Neutrophil (primary cell): ENCODE measurements around the gene C1QBP.

Experiments used
- H3K27ac ChIP-seq: fragments of 200-600 bp; sonication (generic); 2 replicates; pipeline ENCODE4 v1.5.1; 2016; ENCODE audit warnings: mild to moderate bottlenecking, moderate library complexity
- H3K27me3 ChIP-seq: fragments of 200-600 bp; sonication (generic); 2 replicates; pipeline ENCODE4 v1.6.0; 2016; ENCODE audit warnings: mild to moderate bottlenecking
- H3K36me3 ChIP-seq: fragments of 200-600 bp; sonication (generic); 2 replicates; pipeline ENCODE4 v1.5.1; 2017
- H3K4me1 ChIP-seq, 2 experiments: fragments of 200-600 bp in 1 of 2; sonication (generic) in 1 of 2; 1 replicate in 1 of 2; 2 replicates in 1 of 2; pipeline versions ENCODE4 v1.5.1 to v1.6.1; 2013 to 2016; ENCODE audit warnings: low read depth in 1 of 2, low read length in 1 of 2, mild to moderate bottlenecking in 1 of 2, moderate library complexity in 1 of 2; ENCODE audit not compliant: control insufficient read depth in 1 of 2, insufficient read depth in 1 of 2
- H3K4me3 ChIP-seq, 2 experiments: fragments of 200-600 bp in 1 of 2; sonication (generic) in 1 of 2; 1 replicate in 1 of 2; 2 replicates in 1 of 2; pipeline ENCODE4 v1.5.1; 2013 to 2016; ENCODE audit warnings: low read depth in 1 of 2, low read length in 1 of 2, mild to moderate bottlenecking in 1 of 2, moderate library complexity in 1 of 2
- H3K9me3 ChIP-seq: fragments of 200-600 bp; sonication (generic); 2 replicates; pipeline ENCODE4 v1.5.1; 2016
- TF ChIP-seq, protein P1 (sequence below): fragments of 200-600 bp; sonication (generic); IDR thresholded peaks from 2 replicates; pipeline ENCODE4 v1.5.1; 2016; ENCODE audit warnings: antibody characterized with exemption

Gene C1QBP

DNA sequence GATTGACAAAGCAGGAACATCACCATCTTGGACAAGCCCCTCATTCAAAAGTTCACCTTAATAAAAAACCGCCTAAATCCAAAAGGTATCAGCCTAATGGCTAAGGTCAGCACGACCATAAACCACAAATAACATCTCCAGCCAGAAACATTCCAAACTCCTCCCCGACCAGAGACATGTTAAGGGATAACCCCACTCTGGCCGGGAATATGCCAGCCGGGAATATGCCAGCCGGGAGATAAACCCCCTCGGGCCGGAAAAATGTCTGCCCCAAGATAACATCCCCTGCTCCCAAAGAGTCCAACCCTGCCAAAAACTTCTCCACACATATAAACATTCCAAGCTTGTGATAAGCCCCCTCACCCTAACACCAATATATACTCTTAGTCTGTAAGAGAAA is 28.5 kb upstream of the C1QBP start:
- peaks cover 34 to 35% of the 10 kb centered on the region in 2 experiments for H3K4me1 ChIP-seq
- no peaks in the 10 kb centered on the region for H3K27me3 ChIP-seq
- peak overlapping the region in 1 of 2 experiments; percentile 95 for H3K4me3 ChIP-seq
- H3K27ac ChIP-seq = no peak overlapping the region
- TF ChIP-seq, protein P1, sequence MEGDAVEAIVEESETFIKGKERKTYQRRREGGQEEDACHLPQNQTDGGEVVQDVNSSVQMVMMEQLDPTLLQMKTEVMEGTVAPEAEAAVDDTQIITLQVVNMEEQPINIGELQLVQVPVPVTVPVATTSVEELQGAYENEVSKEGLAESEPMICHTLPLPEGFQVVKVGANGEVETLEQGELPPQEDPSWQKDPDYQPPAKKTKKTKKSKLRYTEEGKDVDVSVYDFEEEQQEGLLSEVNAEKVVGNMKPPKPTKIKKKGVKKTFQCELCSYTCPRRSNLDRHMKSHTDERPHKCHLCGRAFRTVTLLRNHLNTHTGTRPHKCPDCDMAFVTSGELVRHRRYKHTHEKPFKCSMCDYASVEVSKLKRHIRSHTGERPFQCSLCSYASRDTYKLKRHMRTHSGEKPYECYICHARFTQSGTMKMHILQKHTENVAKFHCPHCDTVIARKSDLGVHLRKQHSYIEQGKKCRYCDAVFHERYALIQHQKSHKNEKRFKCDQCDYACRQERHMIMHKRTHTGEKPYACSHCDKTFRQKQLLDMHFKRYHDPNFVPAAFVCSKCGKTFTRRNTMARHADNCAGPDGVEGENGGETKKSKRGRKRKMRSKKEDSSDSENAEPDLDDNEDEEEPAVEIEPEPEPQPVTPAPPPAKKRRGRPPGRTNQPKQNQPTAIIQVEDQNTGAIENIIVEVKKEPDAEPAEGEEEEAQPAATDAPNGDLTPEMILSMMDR = no peak
- peaks cover 7% of the 10 kb centered on the region for H3K36me3 ChIP-seq
- no peaks in the 10 kb centered on the region for H3K9me3 ChIP-seq

DNA sequence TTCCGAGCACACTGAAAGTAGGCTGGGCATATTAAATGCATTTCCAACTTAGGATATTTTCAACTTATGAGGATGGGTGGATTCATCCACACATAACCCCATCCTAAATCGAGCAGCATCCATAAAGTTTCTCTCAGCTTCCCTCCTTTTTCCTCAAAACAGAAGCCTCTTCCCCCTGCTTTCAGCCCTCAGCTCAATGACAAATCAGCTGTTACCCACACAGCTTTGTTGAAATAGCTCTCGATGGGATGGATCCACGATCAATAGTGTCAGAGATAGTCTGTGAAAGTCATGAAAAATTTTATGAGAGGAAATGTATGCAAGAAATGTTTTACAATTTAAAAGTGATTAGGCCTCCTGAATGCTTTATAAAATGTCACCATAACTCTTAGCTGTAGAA is 27.3 kb upstream of the C1QBP start:
- TF ChIP-seq, protein P1 = no peak
- no peaks in the 10 kb centered on the region for H3K9me3 ChIP-seq
- no peak overlapping the region for H3K27ac ChIP-seq
- no peaks in the 10 kb centered on the region for H3K27me3 ChIP-seq
- peaks cover 37 to 39% of the 10 kb centered on the region in 2 experiments for H3K4me1 ChIP-seq
- H3K36me3 ChIP-seq = no peaks in the 10 kb centered on the region
- H3K4me3 ChIP-seq = no peak overlapping the region

DNA sequence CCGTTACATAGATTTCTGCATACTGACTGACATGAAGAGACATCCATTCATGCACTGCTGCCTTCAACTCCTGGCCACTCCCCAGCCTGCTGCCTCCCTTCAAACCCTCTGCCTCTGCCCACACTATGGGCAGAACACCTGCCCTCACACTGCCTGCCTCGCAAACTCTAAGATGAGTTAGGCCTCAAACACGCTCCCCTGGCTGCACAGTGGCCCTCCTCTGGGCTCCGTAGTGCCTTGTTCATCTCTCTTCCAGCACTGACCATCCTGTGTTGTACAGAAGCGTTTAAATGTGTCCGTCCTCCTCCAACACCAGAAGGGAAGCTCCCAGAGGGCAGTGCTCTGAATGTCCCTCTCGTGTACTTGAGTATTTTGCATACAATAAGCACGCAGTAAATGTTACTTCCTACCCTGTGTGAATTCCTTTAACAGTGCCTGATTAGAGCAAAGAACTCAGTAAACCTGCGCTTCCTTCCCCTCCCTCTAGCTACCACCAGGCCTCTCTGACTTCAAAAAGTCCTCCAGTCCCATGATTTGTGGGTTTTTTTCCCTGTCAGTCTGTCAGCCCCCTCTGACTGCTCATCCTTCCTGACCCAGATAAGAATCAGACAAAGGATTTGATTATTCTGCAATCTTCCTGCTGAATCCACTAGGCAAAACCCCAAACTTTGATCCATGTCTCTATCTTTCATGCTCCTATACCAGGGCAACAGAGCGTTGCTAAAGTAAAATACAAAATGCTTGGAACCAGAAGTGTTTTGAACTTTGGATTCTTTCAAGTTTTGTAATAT is 26.0 kb upstream of the C1QBP start:
- Histone ChIP-seq H3K27me3 (no peaks in the 10 kb centered on the region), H3K36me3 (no peaks in the 10 kb centered on the region), H3K9me3 (no peaks in the 10 kb centered on the region), H3K4me3 (no peak overlapping the region), H3K27ac (no peak overlapping the region), H3K4me1 (peaks cover 34 to 39% of the 10 kb centered on the region in 2 experiments)
- TF ChIP-seq, protein P1 = no peak

- Histone ChIP-seq H3K9me3 (no peaks in the 10 kb centered on the region), H3K27ac (no peak overlapping the region), H3K27me3 (no peaks in the 10 kb centered on the region), H3K36me3 (peaks cover 74% of the 10 kb centered on the region), H3K4me1 (no peaks in the 10 kb centered on the region), H3K4me3 (no peak overlapping the region)
- TF ChIP-seq, protein P1 = no peak
These were observed 7.8 kb upstream of the C1QBP start for GRCh38 chr17:5446786-5447185.

DNA sequence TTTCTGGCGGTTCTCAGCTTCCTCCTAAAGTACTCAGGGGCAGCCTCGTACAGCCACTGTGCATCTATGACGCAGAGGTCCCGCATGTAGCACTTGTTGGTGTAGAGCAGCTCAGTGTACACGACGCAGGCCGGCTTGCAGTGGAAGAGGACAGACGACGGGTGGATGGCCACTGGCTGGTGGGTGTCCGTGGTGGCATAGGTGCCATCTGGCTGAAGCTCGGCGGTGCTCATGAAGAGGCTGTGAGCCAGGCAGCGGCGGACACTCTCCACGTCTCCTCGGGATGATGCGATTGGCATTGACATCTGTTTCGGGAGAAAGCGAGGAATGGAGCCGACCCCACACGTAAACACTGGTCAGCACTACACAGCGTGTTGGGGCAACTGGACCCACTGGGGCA is 5.3 kb upstream of the C1QBP start:
- Histone ChIP-seq H3K27me3 (no peaks in the 10 kb centered on the region), H3K36me3 (peaks cover 48% of the 10 kb centered on the region), H3K4me1 (peaks cover 7% of the 10 kb centered on the region in 2 experiments), H3K4me3 (no peak overlapping the region), H3K9me3 (no peaks in the 10 kb centered on the region), H3K27ac (no peak overlapping the region)
- TF ChIP-seq, protein P1 = no peak
